ENCODE measurements around the gene HUNK.

GRCh38 chr21:31903896-31904295 is 31.1 kb downstream of the HUNK start:
- TF ChIP-seq POLR2A (IDR thresholded peaks at IDR 0.05), result no peak
- no peak for TF ChIP-seq EP300 (IDR thresholded peaks at IDR 0.05)

Measured in sigmoid colon (tissue), 4 donors.